Esophagus squamous epithelium (tissue), 5 donors: ENCODE data around the gene CHRNA4. TPM values are rescaled to one million over a fixed set of nuclear protein-coding genes. Genes with fewer than 3 reads are reported as not detected.

Experiments
- DNase-seq: peaks from one replicate; lab custom pipeline; 2025; lab: John Stamatoyannopoulos, UW
- H3K27ac ChIP-seq, 4 donors: fragments of 200-600 bp; sonication (generic); one replicate each; pipeline ENCODE4 v1.5.1; 2016 to 2019; ENCODE audit warnings: mild to moderate bottlenecking in 1 of 4
- H3K27me3 ChIP-seq, 4 donors: fragments of 200-600 bp; sonication (generic); 1 replicate in 3 of 4; 2 replicates in 1 of 4; pipeline versions ENCODE4 v1.5.1 to v1.6.0; 2017 to 2021; ENCODE audit warnings: antibody characterized with exemption in 1 of 4
- H3K36me3 ChIP-seq, 3 donors: fragments of 200-600 bp; sonication (generic); one replicate each; pipeline ENCODE4 v1.5.1; 2016 to 2019
- H3K4me1 ChIP-seq, 3 donors: fragments of 200-600 bp; sonication (generic); one replicate each; pipeline ENCODE4 v1.5.1; 2017 to 2019
- H3K4me3 ChIP-seq, 4 donors: fragments of 200-600 bp; sonication (generic); 1 replicate in 3 of 4; 2 replicates in 1 of 4; pipeline ENCODE4 v1.5.1; 2016 to 2019; ENCODE audit warnings: mild to moderate bottlenecking in 2 of 4, moderate library complexity in 1 of 4
- H3K9me3 ChIP-seq, 3 donors: fragments of 200-600 bp; sonication (generic); one replicate each; pipeline ENCODE4 v1.5.1; 2016 to 2019
- CTCF ChIP-seq, 6 experiments: fragments of 450-650 bp in 4 of 6; fragments of 200-600 bp in 2 of 6; sonication (generic) in 2 of 6; IDR thresholded peaks; one replicate each; pipeline ENCODE4 v1.5.1; 2016 to 2019; ENCODE audit warnings: antibody characterized with exemption in 6 of 6, mild to moderate bottlenecking in 4 of 6, moderate library complexity in 4 of 6
- POLR2A ChIP-seq, 4 donors: fragments of 450-650 bp; IDR thresholded peaks; one replicate each; pipeline ENCODE4 v1.6.1; 2017; ENCODE audit warnings: antibody characterized with exemption in 4 of 4, mild to moderate bottlenecking in 4 of 4, moderate library complexity in 3 of 4
- WGBS, 2 donors: methylation state at CpG; one replicate each; pipeline ENCODE4 v1.1.5; 2018; 5-methylcytosine and 5-hydroxymethylcytosine counted together
- intact Hi-C: fragments of 100-400 bp; cut with DNase I; formaldehyde crosslinking; loops from one replicate; pipeline ENCODE4 v1.15.0; 2022
- total RNA-seq, 4 donors: library from RNA; depleted of rRNA; stranded (reverse); fragments of >200 nt; gene quantifications; one replicate each; pipeline ENCODE4 v1.1.0, GENCODE V29; 2016
- donor health status: DM: yes; HTN: yes; CAD: no.

The CHRNA4 gene
- total RNA-seq, 4 donors from 2014 or later: not detected

GRCh38 chr20:63404129-63405085 is 43.3 kb upstream of the CHRNA4 start:
- no peaks in the 10 kb centered on the region for H3K36me3 ChIP-seq
- H3K27me3 ChIP-seq: peaks cover 0 to 56% (median 0%) of the 10 kb centered on the region in 4 donors
- no peak overlapping the region for H3K4me3 ChIP-seq
- 54% methylated on average over 12 of the region's 34 CpGs for WGBS, 2 donors
- TF ChIP-seq POLR2A (IDR thresholded peaks at IDR 0.05) (no peak), CTCF (IDR thresholded peaks at IDR 0.05) (no peak)
- no peaks in the 10 kb centered on the region for H3K4me1 ChIP-seq
- no peak for DNase-seq
- H3K9me3 ChIP-seq: no peaks in the 10 kb centered on the region
- intact Hi-C loops: no loop called here
- no peak overlapping the region for H3K27ac ChIP-seq

- H3K4me3 ChIP-seq: no peak overlapping the region
- intact Hi-C loops: no loop called here
- no peak overlapping the region for H3K27ac ChIP-seq
- H3K27me3 ChIP-seq: peaks cover 0 to 65% (median 0%) of the 10 kb centered on the region in 4 donors
- no peaks in the 10 kb centered on the region for H3K9me3 ChIP-seq
- H3K36me3 ChIP-seq: no peaks in the 10 kb centered on the region
- no peaks in the 10 kb centered on the region for H3K4me1 ChIP-seq
- TF ChIP-seq POLR2A (IDR thresholded peaks at IDR 0.05) (no peak), CTCF (IDR thresholded peaks at IDR 0.05) (no peak)
- WGBS, 2 donors: 67 to 69% methylated on average over 9 to 17 of the region's 19 CpGs
- no peak for DNase-seq
These were observed 42.4 kb upstream of the CHRNA4 start for GRCh38 chr20:63403403-63404105.

DNA sequence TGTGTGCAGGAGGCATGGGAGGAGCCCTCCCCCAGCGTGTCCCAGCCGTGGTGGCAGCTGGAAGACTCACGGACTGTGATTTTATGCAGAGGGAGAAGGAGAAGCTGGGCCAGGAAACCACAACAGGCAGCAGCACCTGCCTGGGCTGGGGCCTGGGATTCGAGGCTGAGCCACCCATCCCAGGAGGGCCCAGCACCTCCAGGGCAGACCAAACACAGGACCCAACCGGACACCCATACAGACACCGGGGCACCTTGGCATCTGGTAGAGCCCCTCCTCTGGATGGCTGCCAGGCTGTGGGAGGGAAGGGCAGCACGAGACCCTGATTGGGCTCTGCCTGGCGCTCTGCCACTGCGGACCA is 41.7 kb upstream of the CHRNA4 start:
- 0 to 80% methylated on average over 2 to 3 of the region's 9 CpGs for WGBS, 2 donors
- no peaks in the 10 kb centered on the region for H3K9me3 ChIP-seq
- H3K27ac ChIP-seq: no peak overlapping the region
- intact Hi-C loops: no loop called here
- H3K27me3 ChIP-seq: peaks cover 0 to 72% (median 0%) of the 10 kb centered on the region in 4 donors
- DNase-seq: no peak
- no peaks in the 10 kb centered on the region for H3K36me3 ChIP-seq
- H3K4me3 ChIP-seq: no peak overlapping the region
- TF ChIP-seq POLR2A (IDR thresholded peaks at IDR 0.05): no peak
- no peak for TF ChIP-seq CTCF (IDR thresholded peaks at IDR 0.05)
- no peaks in the 10 kb centered on the region for H3K4me1 ChIP-seq

GRCh38 chr20:63402181-63402859 is 41.2 kb upstream of the CHRNA4 start:
- intact Hi-C loops: no loop called here
- Histone ChIP-seq H3K4me3 (no peak overlapping the region), H3K4me1 (no peaks in the 10 kb centered on the region), H3K9me3 (no peaks in the 10 kb centered on the region), H3K36me3 (no peaks in the 10 kb centered on the region), H3K27me3 (peaks cover 0 to 77% (median 0%) of the 10 kb centered on the region in 4 donors), H3K27ac (no peak overlapping the region)
- TF ChIP-seq POLR2A (IDR thresholded peaks at IDR 0.05) (no peak), CTCF (IDR thresholded peaks at IDR 0.05) (no peak)
- WGBS, 2 donors: 67% methylated on average over 8 to 9 of the region's 24 CpGs
- no peak for DNase-seq
